Skin of body (tissue), 2 donors: Measurements from ENCODE around the gene GNG7. TPM values are rescaled to one million over a fixed set of nuclear protein-coding genes. Genes with fewer than 3 reads are reported as not detected.
"Not testable (repeated sequence)": the region's sequence is repeated elsewhere in the genome, so short reads cannot be mapped to it uniquely, and the experiment has no call there.

Source experiments
- DNase-seq: peaks from one replicate; lab custom pipeline; 2025; lab: John Stamatoyannopoulos, UW
- total RNA-seq: library from RNA; depleted of rRNA; stranded (reverse); fragments of >200 nt; gene quantifications from one replicate; pipeline ENCODE4 v1.2.3, GENCODE V29; 2014

Gene GNG7
- total RNA-seq, 1 donor from 2014 or later: 2.4 TPM

- DNase-seq: no peak
Measured at GRCh38 chr19:2555422-2556220, 146.9 kb downstream of the GNG7 start.

GRCh38 chr19:2554856-2555255 is 147.6 kb downstream of the GNG7 start:
- no peak for DNase-seq

GRCh38 chr19:2553510-2553909 is 149.0 kb downstream of the GNG7 start:
- DNase-seq: no peak

- DNase-seq: no peak
Measured at GRCh38 chr19:2552859-2553258, 149.6 kb downstream of the GNG7 start.

- DNase-seq: no peak
Measured at GRCh38 chr19:2551864-2552185, 150.7 kb downstream of the GNG7 start.

GRCh38 chr19:2551172-2551863 is 151.2 kb downstream of the GNG7 start:
- DNase-seq: no peak

GRCh38 chr19:2550431-2551171 is 151.9 kb downstream of the GNG7 start:
- peak; percentile 67 for DNase-seq

GRCh38 chr19:2549701-2550191 is 152.7 kb downstream of the GNG7 start:
- DNase-seq: peak; percentile 96

- DNase-seq: no peak
Measured at GRCh38 chr19:2548966-2549365, 153.5 kb downstream of the GNG7 start.

GRCh38 chr19:2547721-2548120 is 154.8 kb downstream of the GNG7 start:
- no peak for DNase-seq

GRCh38 chr19:2547033-2547680 is 155.3 kb downstream of the GNG7 start:
- DNase-seq: no peak

GRCh38 chr19:2546128-2547032 is 156.1 kb downstream of the GNG7 start:
- peak; percentile 24 for DNase-seq

- DNase-seq: not testable (repeated sequence)
Measured at GRCh38 chr19:2545416-2546127, 156.9 kb downstream of the GNG7 start.

- DNase-seq: no peak
Measured at GRCh38 chr19:2544576-2545415, 157.7 kb downstream of the GNG7 start.

- DNase-seq: peak; percentile 92
Measured at GRCh38 chr19:2543463-2544442, 158.7 kb downstream of the GNG7 start.

- DNase-seq: not testable (repeated sequence)
Measured at GRCh38 chr19:2543072-2543462, 159.4 kb downstream of the GNG7 start.

- DNase-seq: no peak
Measured at GRCh38 chr19:2542341-2543069, 160.0 kb downstream of the GNG7 start.
